Occipital lobe (tissue), 2 donors: ENCODE results near the gene VPS13D. TPM values are rescaled to one million over a fixed set of nuclear protein-coding genes. Genes with fewer than 3 reads are reported as not detected.
"Not testable (repeated sequence)": the region's sequence is repeated elsewhere in the genome, so short reads cannot be mapped to it uniquely, and the experiment has no call there.

Experiments
- DNase-seq: peaks from one replicate; lab custom pipeline; 2025; lab: John Stamatoyannopoulos, UW
- total RNA-seq: library from RNA; depleted of rRNA; stranded (reverse); fragments of >200 nt; gene quantifications from one replicate; pipeline ENCODE4 v1.2.3, GENCODE V29; 2014

The VPS13D gene
- total RNA-seq, 1 donor from 2014 or later = 42.0 TPM

DNA sequence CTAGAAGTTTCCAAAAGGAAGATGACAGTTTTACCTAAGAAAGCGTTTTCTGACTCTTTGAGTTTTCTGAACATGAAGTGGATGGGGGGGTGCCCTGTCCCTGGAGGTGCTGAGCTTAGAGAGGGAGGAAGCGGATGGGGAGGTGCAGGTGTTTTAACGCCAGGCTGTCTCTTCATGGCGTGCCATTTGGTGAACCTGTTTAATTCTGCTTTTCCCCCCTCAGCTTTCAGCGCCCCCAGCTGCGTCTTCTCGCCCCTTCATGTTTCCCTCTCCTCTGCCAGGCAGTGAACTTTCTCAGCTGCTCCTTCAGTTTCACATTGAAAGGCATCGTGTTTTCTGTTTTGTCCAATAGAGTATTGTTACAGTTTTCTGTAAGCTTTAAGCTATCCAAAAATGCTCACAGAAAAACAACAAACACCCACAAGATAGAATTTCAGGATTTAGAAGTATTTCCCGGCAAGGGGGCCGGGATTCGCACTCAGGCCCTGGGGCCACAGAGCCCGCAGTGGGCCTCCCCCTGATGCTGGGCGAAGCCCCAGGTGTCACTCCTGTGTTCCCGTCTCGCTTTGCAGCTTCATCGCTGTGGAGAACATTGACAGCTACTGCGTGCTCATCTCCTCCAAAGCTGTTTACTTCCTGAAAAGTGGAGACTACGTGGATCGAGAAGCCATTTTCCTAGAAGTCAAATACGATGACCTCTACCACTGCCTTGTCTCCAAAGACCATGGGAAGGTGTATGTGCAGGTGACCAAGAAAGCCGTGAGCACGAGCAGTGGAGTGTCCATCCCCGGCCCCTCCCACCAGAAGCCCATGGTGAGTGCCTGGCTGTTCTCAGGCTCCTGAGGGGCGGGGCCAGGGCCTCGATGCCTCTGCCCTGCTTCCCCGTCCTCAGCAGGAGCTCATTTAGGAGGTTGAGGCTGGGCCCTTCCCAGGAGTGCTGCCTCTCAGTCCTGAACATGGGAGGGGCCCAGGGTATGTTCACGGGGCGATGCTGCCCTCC is 276.8 kb downstream of the VPS13D start:
- no peak for DNase-seq

DNA sequence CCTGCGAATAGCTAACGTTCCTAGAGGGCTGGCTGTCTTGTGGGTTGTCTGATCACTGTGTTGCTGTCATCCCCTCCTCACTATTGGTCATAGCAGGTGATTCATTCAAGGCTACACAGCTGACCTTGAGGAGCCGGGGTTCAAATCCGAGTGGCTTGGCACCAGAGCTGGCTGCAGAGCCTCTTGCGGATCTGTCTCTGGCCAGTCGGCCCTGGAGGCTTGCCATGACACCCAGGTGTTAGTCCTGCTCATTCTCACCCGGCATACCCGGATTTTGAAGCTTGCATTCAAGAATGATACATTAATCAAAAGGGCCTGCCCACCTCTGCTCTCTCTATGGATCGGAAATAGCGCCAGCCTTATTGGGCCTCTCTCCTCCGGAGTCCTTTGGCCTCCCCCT is 277.8 kb downstream of the VPS13D start:
- DNase-seq = no peak

DNA sequence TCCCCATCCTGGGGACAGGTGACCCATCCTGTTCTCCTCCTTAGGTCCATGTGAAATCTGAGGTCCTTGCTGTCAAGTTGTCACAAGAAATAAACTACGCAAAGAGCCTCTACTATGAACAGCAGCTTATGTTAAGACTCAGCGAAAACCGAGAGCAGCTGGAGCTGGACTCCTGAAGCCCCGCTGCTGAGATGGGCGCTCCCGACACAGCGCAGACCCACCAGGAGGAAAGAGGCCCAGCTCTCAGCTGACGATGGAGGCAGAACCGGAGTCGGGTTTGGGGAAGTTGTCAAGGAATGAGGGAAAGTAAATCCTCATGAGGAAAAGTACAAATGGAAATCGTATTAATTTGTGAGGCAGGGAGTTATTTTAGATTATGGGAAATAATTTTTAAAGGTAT is 279.0 kb downstream of the VPS13D start:
- DNase-seq = no peak

DNA sequence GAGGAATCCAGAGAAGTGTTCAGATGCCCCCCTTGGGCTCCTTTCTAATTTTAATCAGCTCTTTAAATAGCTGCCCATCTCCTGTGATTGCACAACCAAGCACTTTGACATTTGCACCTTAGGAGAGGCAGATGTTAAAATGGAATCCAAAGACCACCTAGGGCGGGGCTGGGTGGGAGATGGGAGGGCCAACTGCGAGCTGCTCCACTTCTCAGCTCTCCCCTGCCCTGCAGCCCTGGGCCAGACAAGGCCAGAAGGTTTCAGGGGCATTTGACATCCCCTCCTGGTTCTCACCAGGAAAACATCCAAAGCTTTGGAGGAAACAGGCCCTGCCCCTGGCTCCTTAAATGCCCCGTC is 281.3 kb downstream of the VPS13D start:
- no peak for DNase-seq

DNA sequence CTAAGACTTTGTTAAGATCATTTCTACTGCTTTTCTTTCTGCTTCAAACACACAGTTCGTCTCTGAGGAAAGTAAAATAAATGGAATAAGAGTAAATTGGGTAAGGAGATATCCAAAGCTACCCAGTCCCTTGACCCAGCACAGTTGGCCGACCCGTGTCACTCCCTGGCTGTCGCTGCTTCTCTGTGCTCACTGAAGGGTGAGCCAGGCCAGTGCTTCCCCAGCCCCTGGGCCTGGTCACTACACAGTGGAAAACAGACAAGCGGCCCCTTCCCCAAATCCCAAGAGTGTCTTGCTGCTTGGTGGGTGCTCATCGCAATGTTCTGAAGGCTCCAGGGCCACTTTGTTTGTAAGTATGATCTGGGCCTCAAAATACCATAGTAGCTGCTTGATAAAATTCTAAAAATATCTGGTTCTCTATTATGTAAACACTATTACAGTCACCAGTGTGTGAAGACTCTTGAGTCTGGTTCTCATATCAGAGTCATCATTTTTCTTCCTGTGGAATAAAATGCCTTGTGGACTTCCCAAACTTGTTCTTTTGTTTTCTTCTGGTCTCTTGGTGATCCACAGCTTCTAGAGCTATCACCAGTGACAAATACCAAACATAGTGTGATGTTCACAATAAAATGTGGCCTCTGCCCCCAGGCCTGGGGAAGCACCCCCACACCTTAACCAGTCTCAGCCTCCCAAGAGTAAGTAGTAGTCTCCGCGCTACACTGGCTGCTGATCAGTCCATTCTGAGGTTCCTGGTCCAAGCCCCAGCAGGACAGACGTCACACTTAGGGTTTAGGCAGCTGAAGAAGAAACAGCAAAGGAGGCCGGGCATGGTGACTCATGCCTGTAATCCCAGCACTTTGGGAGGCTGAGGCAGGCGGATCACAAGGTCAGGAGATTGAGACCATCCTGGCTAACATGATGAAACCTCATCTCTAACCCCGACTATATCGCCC is 282.0 kb downstream of the VPS13D start:
- DNase-seq = no peak

DNA sequence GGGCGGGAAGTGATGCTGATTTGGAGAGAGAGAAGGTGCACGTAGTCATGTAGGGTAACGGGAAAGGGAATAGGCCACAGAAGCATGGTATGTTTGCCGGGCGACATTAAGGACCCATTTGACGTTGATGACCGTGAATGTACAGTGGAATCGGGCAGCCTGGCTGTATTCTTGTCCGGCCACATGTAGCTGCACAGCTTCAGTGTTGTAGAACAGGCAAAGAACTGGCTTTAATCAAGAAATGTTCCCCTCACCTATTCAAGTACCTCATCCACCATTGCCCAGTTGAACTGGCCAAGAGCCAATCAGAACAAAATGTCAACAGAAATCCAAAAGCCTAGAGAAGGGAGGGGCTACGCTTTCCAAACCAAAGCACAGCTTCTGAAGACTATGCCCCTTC is 283.4 kb downstream of the VPS13D start:
- no peak for DNase-seq

DNA sequence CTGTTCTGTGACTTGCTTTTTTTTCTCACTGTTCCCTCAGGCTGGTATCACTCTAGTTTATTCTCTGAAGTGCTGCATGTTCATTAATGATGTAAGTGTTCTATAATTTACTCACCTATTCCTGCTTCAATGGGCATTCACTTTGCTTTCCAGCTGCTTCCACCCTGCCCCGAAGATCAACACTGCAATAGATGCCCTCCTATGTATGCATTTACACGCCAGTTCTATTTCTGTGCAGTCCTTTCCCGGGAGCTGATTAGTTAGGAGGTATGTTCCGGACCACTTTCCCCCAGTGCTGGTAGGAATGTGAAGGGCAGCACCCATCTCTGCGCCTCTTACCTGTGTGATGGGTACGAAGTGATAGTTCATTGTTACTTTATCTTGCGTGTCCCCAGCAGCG is 284.8 kb downstream of the VPS13D start:
- DNase-seq = no peak

DNA sequence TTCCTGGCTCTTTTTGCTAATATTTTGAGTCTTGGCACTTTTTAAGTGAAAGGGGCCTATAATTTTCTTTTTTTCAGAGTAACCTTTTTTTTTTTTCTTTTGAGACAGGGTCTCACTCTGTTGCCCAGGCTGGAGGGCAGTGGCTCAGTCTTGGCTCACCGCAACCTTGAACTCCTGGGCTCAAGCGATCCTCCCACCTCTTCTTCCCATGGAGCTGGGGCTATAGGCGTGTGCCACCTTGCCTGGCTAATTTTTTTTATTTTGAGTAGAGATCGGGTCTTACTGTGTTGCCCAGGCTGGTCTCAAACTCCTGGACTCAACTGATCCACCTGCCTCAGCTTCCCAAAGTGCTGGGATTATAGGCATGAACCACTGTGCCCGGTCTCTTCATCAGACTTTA is 285.4 kb downstream of the VPS13D start:
- no peak for DNase-seq

DNA sequence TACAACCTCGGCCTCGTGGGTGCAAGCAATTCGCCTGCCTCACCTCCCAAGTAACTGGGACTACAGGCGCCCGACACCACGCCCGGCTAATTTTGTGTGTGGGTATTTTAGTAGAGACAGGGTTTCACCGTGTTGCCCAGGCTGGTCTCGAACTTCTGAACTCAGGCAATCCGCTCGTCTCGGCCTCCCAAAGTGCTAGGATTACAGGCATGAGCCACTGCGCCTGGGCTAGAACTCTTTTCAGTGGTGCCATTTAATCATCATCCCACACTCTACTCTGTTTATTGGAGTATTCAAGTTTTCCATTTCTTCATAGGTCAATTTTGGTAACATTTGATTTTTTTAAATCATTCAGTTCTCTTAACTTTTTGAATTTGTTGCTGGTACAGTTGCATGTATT is 286.9 kb downstream of the VPS13D start:
- no peak for DNase-seq

DNA sequence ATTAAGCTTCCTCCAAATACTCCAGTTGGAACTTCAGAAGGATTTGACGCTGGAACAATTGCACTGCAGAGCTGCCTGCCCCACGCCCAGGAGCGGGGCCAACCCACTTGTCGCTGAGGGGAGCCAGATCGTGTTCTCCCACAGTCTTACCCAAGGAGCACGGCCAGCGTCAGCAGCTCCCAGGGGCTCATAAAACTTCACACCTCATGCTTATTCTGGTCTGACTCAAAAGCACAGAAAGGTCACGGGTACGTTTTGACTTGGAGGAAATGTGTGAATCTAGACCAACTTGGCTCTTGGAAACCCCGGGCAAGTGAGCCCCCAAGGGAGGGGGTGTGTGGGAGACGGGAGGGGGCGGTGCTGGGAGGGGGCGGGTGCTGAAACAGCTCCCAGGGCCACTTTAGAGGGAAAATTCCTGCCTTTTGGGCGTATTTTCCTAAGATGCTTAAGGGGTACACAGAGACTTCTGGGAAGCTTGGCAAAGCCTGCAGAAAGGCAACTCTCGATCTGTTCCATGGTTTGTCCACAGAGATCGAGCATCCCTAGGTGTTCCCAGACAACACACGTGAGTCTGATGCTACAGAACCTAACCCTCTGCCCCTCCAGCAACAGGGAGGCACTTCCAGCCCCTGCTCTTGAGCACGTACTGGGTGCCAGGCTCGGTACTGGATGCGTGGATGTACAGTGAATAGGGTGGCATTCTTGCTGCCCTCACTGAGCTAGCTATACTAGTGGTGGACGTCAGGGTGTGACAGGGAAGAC is 289.3 kb downstream of the VPS13D start:
- no peak for DNase-seq

DNA sequence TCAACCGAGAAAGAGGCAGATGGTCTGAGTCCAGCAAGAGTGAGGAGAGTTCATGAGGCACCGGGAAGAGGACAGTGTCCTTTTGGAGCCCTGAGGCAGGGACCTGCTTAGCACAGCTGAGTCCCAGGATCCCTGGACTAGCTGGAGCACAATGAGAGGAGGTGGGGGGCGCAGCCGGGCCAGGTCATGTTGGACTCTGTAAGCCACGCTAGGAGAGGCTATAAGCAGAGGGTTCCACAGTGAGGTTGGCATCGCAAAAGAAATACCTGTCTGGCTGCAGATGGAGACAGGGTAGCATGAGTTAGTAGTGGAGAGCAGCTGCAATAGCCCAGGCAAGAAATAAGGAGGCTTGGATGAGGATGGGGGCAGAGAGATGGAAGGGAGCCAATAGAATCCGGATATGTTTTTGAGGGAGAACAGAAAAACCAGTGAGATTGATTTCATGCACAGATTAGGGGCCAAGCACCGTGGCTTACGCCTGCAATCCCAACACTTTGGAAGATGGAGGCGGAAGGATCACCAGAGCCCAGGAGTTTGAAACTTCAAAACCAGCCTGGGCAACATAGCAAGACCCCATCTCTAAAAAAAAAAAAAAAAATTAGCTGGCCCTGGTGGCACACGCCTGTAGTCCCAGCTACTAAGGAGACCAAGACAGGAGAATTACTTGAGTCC is 290.0 kb downstream of the VPS13D start:
- DNase-seq = no peak

DNA sequence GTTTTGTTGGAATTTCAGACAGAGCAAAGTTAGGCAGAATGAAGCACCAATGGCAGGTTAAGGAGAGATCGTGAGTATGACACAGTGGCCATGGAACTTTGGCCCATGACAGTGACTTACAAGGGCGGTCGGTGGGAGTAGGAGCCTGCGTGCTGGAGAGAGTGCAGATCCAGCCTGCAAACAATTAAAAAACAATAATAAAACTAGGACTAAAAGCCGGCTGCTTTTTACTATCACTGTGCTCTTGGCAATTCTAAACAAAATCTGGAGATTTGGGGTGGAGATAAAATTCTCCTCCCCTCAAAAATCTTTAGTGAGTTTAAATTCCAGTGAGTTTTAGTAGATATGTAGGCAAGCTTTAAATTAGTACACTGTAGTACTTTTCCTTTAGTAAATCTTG is 291.3 kb downstream of the VPS13D start:
- no peak for DNase-seq

DNA sequence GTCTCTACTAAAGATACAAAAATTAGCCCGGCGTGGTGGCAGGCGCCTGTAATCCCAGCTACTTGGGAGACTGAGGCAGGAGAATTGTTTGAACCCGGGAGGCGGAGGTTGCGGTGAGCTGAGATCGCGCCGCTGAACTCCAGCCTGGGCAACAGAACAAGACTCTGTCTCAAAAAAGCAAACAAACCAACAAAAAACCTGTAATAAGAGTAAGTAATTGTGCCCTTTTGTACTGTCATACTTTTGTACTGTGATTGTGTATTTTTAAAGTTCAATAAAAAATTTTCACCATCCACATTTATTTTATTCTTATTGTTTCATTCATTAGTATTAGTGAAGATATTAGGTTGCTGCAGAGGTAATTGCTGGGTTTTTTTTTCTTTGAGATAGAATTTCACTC is 292.9 kb downstream of the VPS13D start:
- DNase-seq = not testable (repeated sequence)

DNA sequence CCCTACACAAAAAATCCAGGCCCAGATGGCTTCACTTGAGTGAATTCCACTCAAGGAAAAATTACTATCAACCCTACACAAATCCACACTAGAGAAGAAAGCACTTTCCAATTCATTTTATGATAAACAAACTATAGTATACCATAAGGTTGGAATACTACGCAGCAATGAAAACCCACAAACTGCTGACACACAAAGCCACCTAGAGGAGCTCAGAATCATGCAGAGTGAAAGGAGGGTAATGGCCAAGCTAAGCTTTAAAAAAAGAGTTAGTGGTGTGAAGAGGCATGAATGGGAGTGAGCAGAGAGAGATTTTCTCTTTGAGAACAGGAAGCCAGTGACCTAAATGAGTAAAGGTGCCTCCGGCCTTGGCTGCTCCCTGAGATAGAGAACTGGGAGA is 294.4 kb downstream of the VPS13D start:
- DNase-seq = no peak

DNA sequence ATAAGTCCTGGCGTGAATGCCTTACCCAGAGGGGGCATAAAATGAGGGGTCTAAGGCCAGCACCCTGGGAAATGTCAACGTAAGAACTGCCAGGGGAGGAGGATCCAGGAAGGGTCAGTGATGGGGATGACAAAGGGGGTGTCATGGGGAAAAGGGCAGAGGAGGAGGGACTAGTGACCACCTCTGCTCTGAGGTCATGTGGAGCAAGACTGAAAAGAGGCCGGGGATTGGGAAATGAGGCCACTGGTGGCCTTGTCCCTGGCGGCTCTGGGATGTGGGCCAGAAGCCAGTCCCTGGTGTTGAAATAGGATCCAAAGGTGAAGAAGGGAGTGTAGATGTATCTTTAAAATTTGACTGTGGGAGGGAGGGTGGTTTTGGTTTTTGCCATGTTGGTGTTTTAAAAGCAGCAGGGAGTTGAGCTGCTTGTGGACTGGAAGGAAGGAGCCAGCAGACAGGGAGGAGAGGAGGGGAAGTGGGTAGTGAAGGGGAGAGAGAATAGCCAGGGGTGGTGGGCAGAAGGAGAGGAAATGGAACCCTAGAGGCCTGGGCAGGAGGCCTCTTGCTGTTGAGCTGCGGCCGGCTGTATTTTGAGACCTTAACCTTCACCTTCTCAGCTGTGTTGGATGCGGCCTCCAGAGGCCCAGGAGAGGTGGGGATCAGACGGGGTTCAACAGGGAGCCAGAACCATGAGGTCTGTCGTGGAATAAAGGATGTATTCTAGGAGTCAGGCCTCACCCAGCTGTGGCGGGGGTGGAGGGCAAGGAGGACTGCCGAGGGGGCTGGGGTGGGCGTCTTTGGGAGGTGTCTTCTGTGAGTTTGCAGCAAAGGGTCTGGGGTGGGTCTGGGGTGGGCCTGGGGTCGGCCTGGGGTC is 295.7 kb downstream of the VPS13D start:
- DNase-seq = no peak

DNA sequence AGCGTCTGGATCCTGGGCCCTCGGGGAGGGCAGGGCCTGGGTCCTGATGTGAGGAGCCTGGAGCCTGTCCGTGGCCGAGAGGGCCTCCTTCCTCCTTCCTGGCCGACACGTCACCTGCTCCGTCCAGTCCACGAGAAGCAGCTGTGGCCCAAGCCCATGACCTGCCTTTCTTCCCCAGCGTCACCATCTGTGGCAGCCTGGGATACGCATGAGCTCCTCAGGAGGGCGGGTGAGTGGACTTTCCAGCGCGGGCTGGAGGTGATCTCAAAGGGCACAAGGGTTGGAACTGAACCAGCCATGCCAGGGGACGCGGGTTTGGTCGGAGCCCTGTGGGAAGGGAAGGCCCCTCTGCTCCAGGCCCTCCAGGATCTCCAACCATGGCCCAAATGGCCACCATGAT is 297.7 kb downstream of the VPS13D start:
- no peak for DNase-seq

DNA sequence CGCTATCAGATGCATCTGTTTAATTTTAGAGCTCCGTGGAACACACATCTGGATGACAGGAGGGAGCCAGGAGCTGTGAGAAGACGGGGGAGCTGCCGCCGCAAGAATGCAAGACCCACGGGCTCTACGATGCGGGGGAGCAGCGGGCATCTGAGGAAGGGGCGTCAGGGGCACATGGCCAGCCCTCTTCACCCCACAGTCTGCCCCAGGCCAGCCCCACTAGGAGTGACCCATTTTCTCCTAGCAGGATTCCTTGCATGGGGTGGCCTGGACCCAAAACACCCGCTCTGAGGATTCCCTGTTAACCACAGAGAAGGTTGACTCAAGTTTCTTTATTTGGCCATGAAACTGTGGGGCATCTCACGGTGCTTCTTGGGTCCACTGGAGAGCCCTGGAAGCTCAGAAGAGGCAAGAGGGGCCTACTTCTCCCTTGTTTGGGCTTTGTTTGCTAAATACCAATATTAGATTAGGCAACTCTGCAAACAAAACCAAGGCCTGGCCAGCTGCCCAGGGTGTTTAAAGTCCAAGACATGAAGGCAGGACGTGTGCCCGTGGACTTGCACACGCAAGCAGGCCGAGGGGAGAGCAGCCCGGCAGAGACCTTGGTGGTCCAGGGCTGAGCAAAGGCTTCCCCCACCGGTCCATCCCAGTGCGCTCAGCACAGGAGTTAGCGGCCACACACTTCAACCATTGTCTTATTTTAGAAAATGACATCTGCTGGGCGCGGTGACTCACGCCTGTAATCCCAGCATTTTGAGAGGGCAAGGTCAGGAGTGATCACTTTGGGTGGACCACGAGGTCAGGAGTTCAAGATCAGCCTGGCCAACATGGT is 298.4 kb downstream of the VPS13D start:
- no peak for DNase-seq

DNA sequence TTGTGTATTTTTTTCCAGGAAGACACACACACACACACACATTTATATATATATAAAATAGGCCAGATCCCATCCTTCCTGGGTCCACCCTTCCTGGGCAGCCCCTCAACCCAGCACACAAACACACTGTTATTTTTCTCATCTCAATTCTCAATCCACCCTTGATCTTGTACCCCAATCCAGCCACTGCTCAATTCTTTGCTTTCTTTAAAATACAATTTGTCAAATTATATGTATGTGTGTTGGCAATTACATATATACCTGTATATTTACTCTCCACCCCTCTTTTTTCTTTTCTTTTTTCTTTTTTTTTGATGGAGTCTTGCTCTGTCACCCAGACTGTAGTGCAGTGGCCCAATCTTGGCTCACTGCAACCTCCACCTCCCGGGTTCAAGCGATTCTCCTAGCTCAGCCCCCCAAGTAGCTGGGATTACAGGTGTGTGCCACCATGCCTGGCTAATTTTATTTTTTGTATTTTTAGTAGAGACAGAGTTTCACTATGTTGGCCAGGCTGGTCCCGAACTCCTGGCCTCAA is 299.9 kb downstream of the VPS13D start:
- no peak for DNase-seq
